Endothelial cell of umbilical vein (primary cell): ENCODE measurements around the gene SLC44A1. TPM values are rescaled to one million over a fixed set of nuclear protein-coding genes. Genes with fewer than 3 reads are reported as not detected.

Experiments
- BruUV-seq: library from RNA; stranded (reverse); fragments of 400-500 nt; replicated peaks from 2 replicates; lab custom pipeline; 2021; lab: Mats Ljungman, UMichigan
- CTCF ChIA-PET: fragments of 300-600, 350-600 bp; sonication (Branson Sonifier 250); formaldehyde crosslinking; loops from one replicate; lab custom pipeline; 2021; ENCODE audit warnings: antibody characterized with exemption, inconsistent platforms; lab: Charles Lee
- POLR2A ChIA-PET: fragments of 300-600, 350-600 bp; sonication (Branson Sonifier 250); formaldehyde crosslinking; loops from one replicate; lab custom pipeline; 2021; ENCODE audit warnings: antibody characterized with exemption, inconsistent platforms; lab: Charles Lee
- DNase-seq: peaks from one replicate; pipeline ENCODE4 v3.0.0-alpha.2; 2011; ENCODE audit warnings: low read depth, low spot score
- FAIRE-seq: peaks from 2 replicates; lab custom pipeline; 2011; peaks lifted over from hg19 to GRCh38; lab: Jason Lieb, UNC
- H2AFZ ChIP-seq: 2 replicates; pipeline ENCODE4 v1.6.0; 2012; ENCODE audit warnings: low read depth, low read length, control low read depth, inconsistent platforms
- H3K27ac ChIP-seq: 2 replicates; pipeline ENCODE4 v1.5.1; 2011; ENCODE audit warnings: low read depth, mild to moderate bottlenecking, control low read depth, low read length, moderate library complexity; ENCODE audit not compliant: insufficient read depth
- H3K27me3 ChIP-seq, 2 experiments: 2 replicates each; pipeline versions ENCODE4 v1.6.0 to v1.6.1; 2011; ENCODE audit warnings: low read length in 2 of 2, mixed read lengths in 1 of 2; ENCODE audit not compliant: control insufficient read depth in 2 of 2, insufficient read depth in 2 of 2
- H3K36me3 ChIP-seq, 2 experiments: 2 replicates in 1 of 2; 3 replicates in 1 of 2; pipeline ENCODE4 v1.5.1; 2011; ENCODE audit warnings: low read length in 2 of 2, mild to moderate bottlenecking in 1 of 2, moderate library complexity in 1 of 2; ENCODE audit not compliant: control insufficient read depth in 2 of 2, insufficient read depth in 2 of 2; ENCODE audit errors: extremely low read depth in 1 of 2
- H3K4me1 ChIP-seq: 3 replicates; pipeline ENCODE4 v1.5.1; 2011; ENCODE audit warnings: mild to moderate bottlenecking, low read length; ENCODE audit not compliant: control insufficient read depth, insufficient read depth; ENCODE audit errors: extremely low read depth
- H3K4me2 ChIP-seq: 2 replicates; pipeline ENCODE4 v1.6.1; 2011; ENCODE audit warnings: low read length, control low read depth, mixed read lengths; ENCODE audit not compliant: insufficient read depth
- H3K4me3 ChIP-seq, 3 experiments: fragments of 200-600 bp in 1 of 3; sonication (generic), shearing (Covaris generic) in 1 of 3; replicated peaks in 1 of 3; 2 replicates each; pipeline ENCODE4 v1.5.1; 2011 to 2016; ENCODE audit warnings: control low read depth in 3 of 3, low read length in 3 of 3, mild to moderate bottlenecking in 2 of 3, inconsistent platforms in 1 of 3, low read depth in 1 of 3, moderate library complexity in 1 of 3; ENCODE audit not compliant: insufficient read depth in 1 of 3
- H3K79me2 ChIP-seq: 2 replicates; pipeline ENCODE4 v1.6.0; 2012; ENCODE audit warnings: low read length, inconsistent platforms; ENCODE audit not compliant: control insufficient read depth, insufficient read depth
- H3K9ac ChIP-seq: replicated peaks from 2 replicates; pipeline ENCODE3; 2011; ENCODE audit warnings: low read length, control low read depth; ENCODE audit not compliant: insufficient read depth; ENCODE audit errors: extremely low read depth
- H3K9me1 ChIP-seq: replicated peaks from 3 replicates; pipeline ENCODE4 v1.6.0; 2011; ENCODE audit warnings: mild to moderate bottlenecking, low read length; ENCODE audit not compliant: control insufficient read depth, insufficient read depth; ENCODE audit errors: extremely low read depth
- H3K9me3 ChIP-seq: replicated peaks from 2 replicates; pipeline ENCODE4 v1.5.1; 2012; ENCODE audit warnings: low read length, inconsistent platforms; ENCODE audit not compliant: control insufficient read depth, insufficient read depth
- H4K20me1 ChIP-seq: replicated peaks from 2 replicates; pipeline ENCODE3; 2011; ENCODE audit warnings: mild to moderate bottlenecking, low read length; ENCODE audit not compliant: control insufficient read depth, insufficient read depth; ENCODE audit errors: extremely low read depth
- EZH2 ChIP-seq: IDR thresholded peaks from 2 replicates; pipeline ENCODE4 v1.6.1; 2012; ENCODE audit warnings: borderline replicate concordance, low read depth, mild to moderate bottlenecking, moderate library complexity, low read length, inconsistent platforms; ENCODE audit not compliant: severe bottlenecking
- FOS ChIP-seq: IDR thresholded peaks from 2 replicates; pipeline ENCODE4 v1.6.1; 2011; ENCODE audit warnings: mild to moderate bottlenecking, low read length, moderate library complexity, borderline replicate concordance; ENCODE audit not compliant: insufficient read depth
- GATA2 ChIP-seq: IDR thresholded peaks from 2 replicates; pipeline ENCODE4 v1.7.0; 2011; ENCODE audit warnings: low read depth, mild to moderate bottlenecking, moderate library complexity, mixed read lengths, low read length; ENCODE audit not compliant: insufficient read length, insufficient read depth
- JUN ChIP-seq: IDR thresholded peaks from 2 replicates; pipeline ENCODE4 v1.6.1; 2011; ENCODE audit warnings: borderline replicate concordance, low read depth; ENCODE audit not compliant: insufficient read length, insufficient read depth
- MYC ChIP-seq: IDR thresholded peaks from one replicate; pipeline ENCODE4 v1.6.1; 2011; ENCODE audit warnings: mild to moderate bottlenecking, low read depth, low read length
- POLR2A ChIP-seq: IDR thresholded peaks from 2 replicates; pipeline ENCODE4 v1.6.1; 2012; ENCODE audit warnings: low read depth, mild to moderate bottlenecking, control low read depth, low read length
- POLR2AphosphoS5 ChIP-seq: IDR thresholded peaks from 2 replicates; pipeline ENCODE4 v1.6.1; 2012; ENCODE audit warnings: low read depth, mild to moderate bottlenecking, control low read depth, low read length, moderate library complexity; ENCODE audit not compliant: insufficient read depth
- dilution Hi-C: fragments of 300-500 bp; cut with MboI; formaldehyde crosslinking; loops from one replicate; pipeline ENCODE4 v1.15.0; 2019; ENCODE audit warnings: low sequenced_read_pairs; ENCODE audit not compliant: extremely low pct_ligation_motif_present
- intact Hi-C: fragments of 100-400 bp; cut with micrococcal nuclease; formaldehyde crosslinking; loops from one replicate; pipeline ENCODE4 v1.10.0; 2022
- polyA plus RNA-seq, 4 experiments: library from polyadenylated mRNA; depleted of rRNA in 3 of 4; stranded (reverse) in 3 of 4; unstranded in 1 of 4; fragments of >200 nt; gene quantifications; 2 replicates each; pipeline versions ENCODE4 v1.2.1 to v1.2.3, GENCODE V29; 2011 to 2012; ENCODE audit warnings: missing spikeins in 1 of 4
- total RNA-seq: library from RNA; stranded (reverse); gene quantifications from 2 replicates; pipeline ENCODE4 v1.2.3, GENCODE V29; 2021
- TF ChIP-seq, protein P1 (sequence below), 2 donors: IDR thresholded peaks; 1 replicate in 1 of 2; 2 replicates in 1 of 2; pipeline ENCODE4 v1.5.1; 2011; ENCODE audit warnings: low read length in 2 of 2, mild to moderate bottlenecking in 2 of 2, moderate library complexity in 2 of 2, control low read depth in 1 of 2, inconsistent platforms in 1 of 2, low read depth in 1 of 2; ENCODE audit not compliant: insufficient read depth in 1 of 2; ENCODE audit errors: extremely low read depth in 1 of 2
- TF ChIP-seq, protein P2 (sequence below): IDR thresholded peaks from 2 replicates; pipeline ENCODE4 v1.6.1; 2011; ENCODE audit not compliant: insufficient read depth, insufficient read length

The SLC44A1 gene
- total and polyA plus RNA-seq, 2 donors (not counting 3 experiments of a cell fraction or from before 2014, with no cell fraction given), result 16.1 to 37.7 TPM

DNA sequence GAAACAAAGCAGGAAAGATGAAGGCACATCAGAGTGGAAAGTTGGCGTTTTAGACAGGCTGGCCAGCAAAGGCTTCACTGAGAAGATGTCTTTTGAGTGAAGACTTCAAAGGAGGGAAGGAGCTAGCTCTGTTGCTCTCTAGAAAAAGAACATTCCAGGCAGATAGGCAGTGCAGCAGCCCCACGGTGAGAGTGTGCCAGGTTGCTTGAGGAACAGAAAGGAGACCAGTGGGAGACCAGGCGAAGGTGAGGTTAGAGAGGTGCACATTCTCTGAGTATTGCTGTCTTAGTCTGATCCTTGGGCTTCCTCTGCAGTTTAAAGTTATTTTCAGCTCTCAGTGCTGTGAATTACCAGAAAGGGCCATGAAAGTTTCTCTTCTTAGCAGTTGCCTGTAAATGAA is 83.8 kb downstream of the SLC44A1 start:
- Histone ChIP-seq H4K20me1 (no peaks in the 10 kb centered on the region), H3K4me3 (no peak overlapping the region), H3K9me3 (no peaks in the 10 kb centered on the region), H3K4me1 (no peaks in the 10 kb centered on the region), H2AFZ (no peak overlapping the region), H3K4me2 (no peak overlapping the region), H3K79me2 (no peaks in the 10 kb centered on the region), H3K9me1 (no peaks in the 10 kb centered on the region), H3K27me3 (no peaks in the 10 kb centered on the region), H3K9ac (no peak overlapping the region), H3K27ac (no peak overlapping the region), H3K36me3 (no peaks in the 10 kb centered on the region)
- no peak for DNase-seq
- TF ChIP-seq, protein P1, sequence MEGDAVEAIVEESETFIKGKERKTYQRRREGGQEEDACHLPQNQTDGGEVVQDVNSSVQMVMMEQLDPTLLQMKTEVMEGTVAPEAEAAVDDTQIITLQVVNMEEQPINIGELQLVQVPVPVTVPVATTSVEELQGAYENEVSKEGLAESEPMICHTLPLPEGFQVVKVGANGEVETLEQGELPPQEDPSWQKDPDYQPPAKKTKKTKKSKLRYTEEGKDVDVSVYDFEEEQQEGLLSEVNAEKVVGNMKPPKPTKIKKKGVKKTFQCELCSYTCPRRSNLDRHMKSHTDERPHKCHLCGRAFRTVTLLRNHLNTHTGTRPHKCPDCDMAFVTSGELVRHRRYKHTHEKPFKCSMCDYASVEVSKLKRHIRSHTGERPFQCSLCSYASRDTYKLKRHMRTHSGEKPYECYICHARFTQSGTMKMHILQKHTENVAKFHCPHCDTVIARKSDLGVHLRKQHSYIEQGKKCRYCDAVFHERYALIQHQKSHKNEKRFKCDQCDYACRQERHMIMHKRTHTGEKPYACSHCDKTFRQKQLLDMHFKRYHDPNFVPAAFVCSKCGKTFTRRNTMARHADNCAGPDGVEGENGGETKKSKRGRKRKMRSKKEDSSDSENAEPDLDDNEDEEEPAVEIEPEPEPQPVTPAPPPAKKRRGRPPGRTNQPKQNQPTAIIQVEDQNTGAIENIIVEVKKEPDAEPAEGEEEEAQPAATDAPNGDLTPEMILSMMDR (IDR thresholded peaks at IDR 0.05; ENCODE audit: extremely low read depth in 1 of 2, insufficient read depth in 1 of 2, low read depth in 1 of 2, low read length in 2 of 2), result no peak
- no peak for TF ChIP-seq FOS
- no peak for TF ChIP-seq GATA2
- no peak for TF ChIP-seq POLR2AphosphoS5
- no peak for TF ChIP-seq EZH2
- TF ChIP-seq JUN, result no peak
- no peak for TF ChIP-seq MYC
- TF ChIP-seq POLR2A, result no peak
- TF ChIP-seq, protein P2, sequence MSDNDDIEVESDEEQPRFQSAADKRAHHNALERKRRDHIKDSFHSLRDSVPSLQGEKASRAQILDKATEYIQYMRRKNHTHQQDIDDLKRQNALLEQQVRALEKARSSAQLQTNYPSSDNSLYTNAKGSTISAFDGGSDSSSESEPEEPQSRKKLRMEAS, result no peak
- BruUV-seq, result no TSS peak
- intact Hi-C loops, result no loop called here
- ChIA-PET POLR2A (no interaction called here), CTCF (interaction anchor here (1.6 kb wide), 1 partner anchor 14 kb away, joined by 4 read pairs; no protein-coding TSS in a partner anchor)
- FAIRE-seq, result no peak
- dilution Hi-C loops, result no loop called here
